GM18873 (cell line): ENCODE measurements around the gene PSMC4.

Experiments
- ATAC-seq: cut with Tn5 transposase; IDR thresholded peaks from one replicate; pipeline ENCODE4 v1.9.1; 2021; ENCODE audit warnings: mild to moderate bottlenecking, moderate library complexity, moderate number of reproducible peaks; ENCODE audit not compliant: unreplicated experiment, low FRiP score

PSMC4 gene

DNA sequence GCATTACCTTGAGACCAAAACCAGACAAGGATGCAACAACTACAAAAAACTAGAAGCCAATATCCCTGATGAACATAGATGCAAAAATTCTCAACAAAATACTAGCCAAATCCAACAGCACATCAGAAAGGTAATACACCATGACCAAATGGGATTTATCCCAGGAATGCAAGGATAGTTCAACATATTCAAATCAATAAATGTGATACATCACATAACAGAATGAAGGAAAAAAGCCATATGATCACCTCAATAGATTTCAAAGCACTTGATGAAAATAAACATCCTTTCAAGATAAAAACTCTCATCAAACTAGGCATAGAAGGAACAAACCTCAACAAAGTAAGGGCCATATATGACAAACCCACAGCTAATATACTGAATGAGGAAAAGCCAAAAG lies 15.7 kb downstream of the PSMC4 start:
- no peak for ATAC-seq

DNA sequence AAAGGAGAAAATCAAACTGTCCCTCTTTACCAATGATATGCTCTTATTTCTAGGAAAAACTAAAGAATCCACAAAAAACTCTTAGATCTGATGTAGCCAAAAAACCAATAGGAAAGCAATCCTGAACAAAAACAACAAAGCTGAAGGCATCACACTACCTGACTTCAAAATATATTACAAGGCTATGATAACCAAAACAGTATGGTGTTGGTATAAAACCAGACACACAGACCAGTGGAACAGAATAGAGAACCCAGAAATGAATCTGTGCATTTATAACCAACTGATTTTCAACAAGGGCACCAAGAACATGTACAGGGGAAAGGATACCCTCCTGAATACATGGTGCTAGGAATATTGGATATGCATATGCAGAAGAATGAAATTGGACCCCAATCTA lies 16.2 kb downstream of the PSMC4 start:
- no peak for ATAC-seq

GRCh38 chr19:39987596-39987995 lies 16.6 kb downstream of the PSMC4 start:
- no peak for ATAC-seq

GRCh38 chr19:39993605-39994004 lies 22.6 kb downstream of the PSMC4 start:
- no peak for ATAC-seq

DNA sequence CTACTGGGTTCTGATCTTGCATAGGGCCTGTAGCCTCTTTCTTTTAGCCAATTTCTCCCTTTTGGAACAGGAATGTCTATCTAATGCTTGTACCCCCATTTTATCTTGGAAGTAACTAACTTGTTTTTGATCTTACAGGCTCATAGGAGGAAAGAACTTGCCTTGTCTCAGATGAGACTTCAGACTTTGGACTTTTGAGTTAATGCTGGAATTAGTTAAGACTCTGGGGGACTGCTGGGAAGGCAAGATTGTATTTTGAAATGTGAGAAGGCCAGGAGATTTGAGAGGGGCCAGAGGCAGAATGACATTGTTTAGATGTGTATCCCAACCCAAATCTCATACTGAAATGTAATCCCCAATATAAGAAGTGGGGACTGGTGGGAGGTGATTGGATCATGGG lies 23.4 kb downstream of the PSMC4 start:
- ATAC-seq: no peak

DNA sequence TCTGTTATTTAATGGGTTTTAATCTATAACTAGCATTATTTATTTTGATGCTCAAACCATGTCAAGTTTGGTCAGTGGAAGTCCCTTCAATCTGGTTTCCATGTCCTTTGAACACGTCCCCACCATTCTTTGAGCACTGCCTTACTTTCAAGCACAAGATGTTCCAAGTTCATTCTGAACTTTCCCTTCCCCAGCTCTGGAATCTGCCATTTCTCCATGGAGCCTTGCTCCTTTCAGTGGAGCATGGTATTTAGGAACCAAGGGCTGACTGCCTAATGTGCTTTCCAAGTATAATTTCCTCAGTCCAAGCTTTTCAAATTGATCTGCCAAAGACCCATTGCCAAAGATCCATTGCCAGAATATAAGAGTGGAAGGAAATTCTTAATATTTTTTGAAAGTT lies 24.8 kb downstream of the PSMC4 start:
- ATAC-seq: no peak

DNA sequence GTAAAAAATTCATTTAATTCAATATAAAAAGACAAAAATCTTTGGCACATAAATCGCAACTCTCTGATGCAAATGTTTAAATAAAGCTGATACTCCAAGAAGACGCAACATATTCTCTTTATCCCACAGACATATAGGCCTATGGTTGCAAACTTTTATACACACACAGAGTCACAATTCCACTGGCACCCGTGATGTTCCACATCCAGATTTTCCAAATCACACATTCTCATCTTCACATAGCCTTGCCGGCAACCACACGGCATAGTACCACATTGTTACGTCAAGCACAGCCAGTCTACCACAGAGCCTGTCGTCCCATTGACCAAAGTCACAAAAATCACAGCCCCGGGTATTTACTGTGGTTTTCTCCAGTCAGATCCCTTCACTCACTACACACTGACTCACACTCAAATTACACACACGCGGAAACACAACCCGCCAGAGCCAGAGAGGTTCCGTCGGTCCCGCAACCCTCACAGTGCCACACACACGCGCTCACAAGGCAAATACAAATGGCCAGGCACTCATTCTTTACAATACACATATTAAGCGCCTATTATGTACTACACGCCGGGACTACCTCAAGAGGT lies 25.3 kb downstream of the PSMC4 start:
- peak; percentile 10 for ATAC-seq

- peak; percentile 69 for ATAC-seq
Measured at GRCh38 chr19:39996811-39997637, 26.1 kb downstream of the PSMC4 start, which contains the start of gene ZNF546. Gene ZNF546 (plus strand): TSS chr19:39997060. CDS start chr19:39998327, 1,267 bp downstream.

- no peak for ATAC-seq
Measured at GRCh38 chr19:39997638-39998216, 26.8 kb downstream of the PSMC4 start.

DNA sequence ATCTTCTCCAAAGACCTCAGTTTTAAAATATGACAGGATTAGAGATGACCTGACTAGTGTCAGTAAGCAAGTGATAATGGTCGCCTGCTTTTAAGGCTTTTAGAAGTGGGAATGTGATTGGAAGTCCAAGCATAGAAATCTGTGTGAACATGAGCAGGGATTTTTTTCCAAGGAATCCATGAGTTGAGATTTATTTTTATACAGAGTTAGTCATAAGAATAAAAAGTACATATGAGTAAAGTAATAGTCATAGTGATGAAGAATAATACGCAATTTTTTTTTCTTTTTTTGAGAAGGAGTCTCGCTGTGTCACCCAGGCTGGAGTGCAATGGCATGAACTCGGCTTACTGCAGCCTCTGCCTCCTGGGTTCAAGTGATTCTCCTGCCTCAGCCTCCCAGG lies 27.5 kb downstream of the PSMC4 start:
- no peak for ATAC-seq

- ATAC-seq: no peak
Measured at GRCh38 chr19:40005691-40006272, 34.8 kb downstream of the PSMC4 start.

DNA sequence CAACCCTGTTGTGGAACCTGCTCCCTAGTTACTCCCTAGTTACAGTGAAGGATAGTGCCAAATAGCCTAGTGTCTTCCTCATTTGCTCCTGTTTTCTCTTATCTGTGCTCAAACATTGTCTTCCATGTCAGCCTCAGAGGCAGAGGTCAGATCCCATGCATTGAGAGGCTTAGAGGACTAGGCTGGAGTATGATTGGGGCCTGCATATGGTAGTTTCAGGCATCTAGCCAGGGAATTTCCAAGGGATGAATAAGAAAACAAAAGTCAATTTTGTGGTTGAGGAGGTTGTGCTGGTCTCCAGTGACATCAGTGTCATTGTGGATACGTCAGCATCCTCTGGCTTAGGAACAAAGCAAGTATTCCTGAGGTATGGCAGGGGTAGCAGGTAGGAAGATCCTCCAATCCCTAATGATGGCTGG lies 35.3 kb downstream of the PSMC4 start:
- ATAC-seq: no peak

DNA sequence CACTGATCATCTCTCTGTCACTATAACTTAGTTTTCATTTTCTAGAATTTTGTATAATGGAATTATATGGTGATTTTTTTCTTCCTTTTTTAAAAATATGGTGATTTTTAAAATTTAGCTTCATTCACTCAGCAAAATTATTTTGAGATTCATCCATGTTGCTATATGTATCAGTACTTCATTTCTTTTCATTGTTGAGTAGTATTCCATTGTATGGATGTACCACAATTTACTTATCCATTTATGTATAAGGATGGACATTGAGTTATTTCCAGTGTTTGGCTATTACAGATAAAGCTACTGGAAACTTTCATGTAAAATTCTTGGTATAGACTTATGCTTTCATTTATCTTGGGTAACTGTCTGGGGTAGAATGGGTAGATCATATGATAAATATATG lies 38.7 kb downstream of the PSMC4 start:
- ATAC-seq: no peak

DNA sequence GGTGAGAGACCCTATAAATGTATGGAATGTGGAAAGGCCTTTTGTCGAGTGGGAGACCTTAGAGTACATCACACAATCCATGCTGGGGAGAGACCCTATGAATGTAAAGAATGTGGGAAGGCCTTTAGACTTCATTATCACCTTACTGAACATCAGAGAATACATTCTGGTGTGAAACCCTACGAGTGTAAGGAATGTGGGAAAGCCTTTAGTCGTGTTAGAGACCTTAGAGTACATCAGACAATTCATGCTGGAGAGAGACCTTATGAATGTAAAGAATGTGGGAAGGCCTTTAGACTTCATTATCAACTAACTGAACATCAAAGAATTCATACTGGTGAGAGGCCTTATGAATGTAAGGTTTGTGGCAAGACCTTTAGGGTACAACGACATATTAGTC lies 43.0 kb downstream of the PSMC4 start:
- no peak for ATAC-seq

- ATAC-seq: no peak
Measured at GRCh38 chr19:40023969-40024368, 53.0 kb downstream of the PSMC4 start.

GRCh38 chr19:40025938-40026596 lies 55.1 kb downstream of the PSMC4 start:
- no peak for ATAC-seq

DNA sequence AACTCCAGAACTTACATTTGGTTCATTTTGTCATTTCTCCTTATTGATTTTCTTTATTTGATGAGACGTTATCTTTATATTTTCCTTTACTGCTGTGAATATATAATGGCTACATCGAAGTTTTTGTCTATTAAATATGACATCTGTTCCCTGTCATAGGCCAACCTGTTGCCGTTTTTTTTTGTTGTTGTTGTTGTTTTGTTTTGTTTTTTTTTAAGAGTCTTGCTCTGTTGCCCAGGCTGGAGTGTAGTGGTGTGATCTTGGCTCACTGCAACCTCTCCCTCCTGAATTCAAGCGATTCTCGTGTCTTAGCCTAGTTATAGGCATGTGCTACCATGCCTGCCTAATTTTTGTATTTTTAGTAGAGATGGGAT lies 55.6 kb downstream of the PSMC4 start:
- ATAC-seq: no peak
